HG02973 (cell line): ENCODE measurements around the gene HP1BP3.

Source experiments
- ATAC-seq: cut with Tn5 transposase; IDR thresholded peaks from one replicate; pipeline ENCODE4 v1.9.1; 2021; ENCODE audit warnings: moderate library complexity; ENCODE audit not compliant: unreplicated experiment

Gene HP1BP3

GRCh38 chr1:20696397-20697333 lies 90.4 kb downstream of the HP1BP3 start:
- peak; percentile 64 for ATAC-seq

- no peak for ATAC-seq
Observed at GRCh38 chr1:20695515-20695914, 91.6 kb downstream of the HP1BP3 start.

- no peak for ATAC-seq
Observed at GRCh38 chr1:20693623-20694022, 93.5 kb downstream of the HP1BP3 start.
